ENCODE measurements around the gene MCC.

- TF ChIP-seq CTCF (conservative IDR thresholded peaks at IDR 0.05; ENCODE audit: low read depth, low read length) = no peak
- TF ChIP-seq EZH2 (IDR thresholded peaks at IDR 0.05; ENCODE audit: borderline replicate concordance, low read depth, low read length, poor library complexity, severe bottlenecking) = no peak
Observed at GRCh38 chr5:113203916-113204315, 284.3 kb downstream of the MCC start.

Measured in A673 (cell line).